AG09309 (cell line): ENCODE data around the gene GLI3.
A peak's percentile ranks its signal among the peaks of the same experiment; 100 is the strongest.

Experiments used
- DNase-seq: peaks from one replicate; pipeline ENCODE4 v3.0.0-alpha.2; 2010; ENCODE audit warnings: low read depth
- H3K4me3 ChIP-seq: 2 replicates; pipeline ENCODE4 v1.5.1; 2011; ENCODE audit warnings: mild to moderate bottlenecking, low read depth, low read length, moderate library complexity; ENCODE audit not compliant: control insufficient read depth
- CTCF ChIP-seq: IDR thresholded peaks from 2 replicates; pipeline ENCODE4 v1.5.1; 2011; ENCODE audit warnings: mild to moderate bottlenecking, low read depth, low read length, inconsistent platforms; ENCODE audit not compliant: insufficient read depth, control insufficient read depth; ENCODE audit errors: missing control alignments

The GLI3 gene

GRCh38 chr7:42248579-42248978 lies 11.6 kb upstream of the GLI3 start:
- no peak for TF ChIP-seq CTCF

GRCh38 chr7:42247301-42247700 lies 10.3 kb upstream of the GLI3 start:
- peak; percentile 40 for TF ChIP-seq CTCF
- H3K4me3 ChIP-seq, result no peak overlapping the region
- no peak for DNase-seq

More at GRCh38 chr7:42248579-42248978, 11.6 kb upstream of the GLI3 start:
- DNase-seq, result no peak
- no peak overlapping the region for H3K4me3 ChIP-seq

- DNase-seq, result no peak
- TF ChIP-seq CTCF, result no peak
- no peak overlapping the region for H3K4me3 ChIP-seq
Measured at GRCh38 chr7:42244828-42245227, 7.8 kb upstream of the GLI3 start.

- no peak for TF ChIP-seq CTCF
- H3K4me3 ChIP-seq, result no peak overlapping the region
- DNase-seq, result no peak
Measured at GRCh38 chr7:42242381-42242780, 5.4 kb upstream of the GLI3 start.

GRCh38 chr7:42241424-42241823 lies 4.4 kb upstream of the GLI3 start:
- DNase-seq, result no peak
- no peak for TF ChIP-seq CTCF
- no peak overlapping the region for H3K4me3 ChIP-seq

- TF ChIP-seq CTCF, result no peak
- H3K4me3 ChIP-seq, result no peak overlapping the region
- DNase-seq, result no peak
Measured at GRCh38 chr7:42240416-42240815, 3.4 kb upstream of the GLI3 start.
